C4-2B (cell line): ENCODE measurements around the gene ARAP2.

Source experiments
- H3K27ac ChIP-seq: fragments of 450-650 bp; 2 replicates; pipeline ENCODE4 v1.5.1; 2017
- CTCF ChIP-seq: fragments of 450-650 bp; conservative IDR thresholded peaks from 2 replicates; pipeline ENCODE4 v1.5.1; 2017; ENCODE audit warnings: mild to moderate bottlenecking
- ZFX ChIP-seq: fragments of 450-650 bp; IDR thresholded peaks from 2 replicates; pipeline ENCODE4 v1.6.1; 2017

ARAP2 gene

GRCh38 chr4:36255577-36255976, 11.3 kb upstream of the ARAP2 start:
- TF ChIP-seq CTCF: no peak
- TF ChIP-seq ZFX: no peak
- no peak overlapping the region for H3K27ac ChIP-seq

GRCh38 chr4:36254371-36254770, 10.1 kb upstream of the ARAP2 start:
- no peak overlapping the region for H3K27ac ChIP-seq
- TF ChIP-seq ZFX (no peak), CTCF (no peak)

DNA sequence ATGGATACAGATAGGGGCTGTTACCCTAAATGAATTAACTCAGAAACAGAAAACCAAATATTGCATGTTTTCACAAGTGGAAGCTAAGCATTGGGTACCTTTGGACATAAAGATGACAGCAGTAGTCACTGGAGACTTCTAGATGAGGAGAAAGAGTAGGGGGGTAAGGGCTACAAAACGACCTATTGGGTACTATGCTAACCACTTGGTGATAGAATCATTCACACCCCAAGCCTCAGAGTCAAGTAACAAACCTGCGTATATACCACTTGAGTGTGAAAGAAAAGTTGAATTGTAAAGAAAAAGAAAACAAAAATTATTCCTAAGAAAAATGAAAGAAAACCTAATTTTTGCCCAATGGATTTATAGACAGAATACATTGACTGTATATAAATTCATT, 7.7 kb upstream of the ARAP2 start:
- no peak overlapping the region for H3K27ac ChIP-seq
- no peak for TF ChIP-seq ZFX
- TF ChIP-seq CTCF: no peak

GRCh38 chr4:36249610-36250009, 5.3 kb upstream of the ARAP2 start:
- no peak overlapping the region for H3K27ac ChIP-seq
- TF ChIP-seq CTCF (no peak), ZFX (no peak)

DNA sequence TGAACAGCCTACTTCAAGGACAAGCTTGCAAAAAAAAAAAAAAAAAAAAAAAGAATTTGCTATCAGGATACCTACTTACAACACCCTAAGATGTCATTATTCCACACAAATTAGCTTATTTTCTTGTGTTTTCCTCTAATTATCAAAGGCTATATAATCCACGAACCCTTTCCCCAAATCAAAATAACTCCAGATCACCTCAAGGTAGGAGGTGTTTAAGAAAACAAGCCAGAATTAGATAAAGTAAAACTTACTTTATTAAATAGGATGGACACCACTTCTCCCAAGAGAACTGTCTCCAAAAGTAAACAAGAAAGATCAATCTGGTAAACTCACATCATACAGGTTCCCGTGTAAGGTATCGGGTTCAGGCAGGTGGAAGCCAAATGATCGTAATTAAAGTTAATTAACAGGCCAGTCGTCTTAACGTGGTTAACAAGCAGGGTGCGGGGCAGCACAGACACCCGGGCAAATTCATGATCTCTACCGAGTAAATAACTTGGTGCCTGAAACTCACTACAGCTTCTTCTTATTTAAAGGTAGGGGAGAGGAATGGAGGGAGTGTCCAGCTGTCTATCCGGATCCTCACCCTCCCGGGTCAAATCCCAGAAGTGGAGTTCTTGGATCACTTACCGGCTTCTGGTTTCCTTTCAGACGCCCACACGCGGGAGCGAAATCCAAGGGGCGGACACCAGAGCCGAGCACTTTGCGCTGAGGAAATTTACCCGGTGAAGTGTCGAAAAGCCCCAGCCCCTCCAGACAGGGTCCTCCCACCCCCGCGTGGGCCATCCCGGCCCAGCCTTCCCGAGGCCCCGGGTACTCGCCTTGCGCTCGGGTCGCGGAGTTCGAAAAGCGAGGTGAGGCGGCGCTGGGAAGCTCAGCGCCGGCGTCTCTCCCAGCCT, 708 bp downstream of the ARAP2 start:
- H3K27ac ChIP-seq: peak overlapping the region; percentile 50
- TF ChIP-seq CTCF (no peak), ZFX (no peak)

DNA sequence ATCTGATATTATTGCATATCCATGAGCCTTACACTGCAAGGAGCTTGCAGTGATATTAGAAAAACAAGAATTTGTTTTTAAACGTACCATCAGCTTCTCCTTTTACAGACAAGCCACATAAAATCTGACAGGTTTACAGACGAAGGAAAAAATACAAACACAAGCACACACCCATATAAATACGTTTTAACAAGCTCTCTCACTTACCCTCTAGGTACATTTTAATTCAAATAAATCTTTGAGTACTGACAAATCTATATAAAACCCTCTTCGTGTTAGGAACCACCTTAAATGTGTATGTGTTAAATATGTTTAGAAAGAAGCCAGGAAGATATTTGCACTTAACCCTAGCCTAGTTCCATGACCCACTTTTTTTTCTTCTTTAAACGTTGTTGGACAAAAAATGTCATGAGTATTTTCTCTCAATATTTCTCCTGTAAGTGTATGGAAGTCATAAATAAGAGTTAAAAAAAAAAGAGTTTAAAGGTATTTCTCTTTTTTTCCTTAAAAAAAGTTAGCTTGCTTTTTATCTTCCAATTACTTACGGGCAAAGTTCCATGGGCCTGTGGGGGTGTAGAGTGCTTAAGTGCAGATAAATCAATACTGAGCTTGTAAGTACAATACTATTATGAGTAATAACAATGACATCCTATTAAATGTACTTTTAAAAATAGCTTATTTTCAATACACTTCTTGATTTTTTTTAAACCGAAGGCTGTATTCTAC, 1.5 kb downstream of the ARAP2 start:
- no peak overlapping the region for H3K27ac ChIP-seq

More for the DNA sequence above, 1.5 kb downstream of the ARAP2 start:
- no peak for TF ChIP-seq ZFX
- no peak for TF ChIP-seq CTCF
